Heart left ventricle (tissue), 16 donors: ENCODE results near the gene KLHL2. TPM values are rescaled to one million over a fixed set of nuclear protein-coding genes. Genes with fewer than 3 reads are reported as not detected.

Experiments
- ATAC-seq, 4 donors: fragments of 200-7000 bp; cut with Tn5 transposase; one replicate each; pipeline ENCODE4 v1.9.1; 2020 to 2022; ENCODE audit warnings: moderate library complexity in 4 of 4, mild to moderate bottlenecking in 3 of 4, moderate number of reproducible peaks in 1 of 4
- DNase-seq, 5 donors: peaks; one replicate each; pipeline ENCODE4 v3.0.0-alpha.2; 2020
- H3K27ac ChIP-seq, 12 donors: fragments of 200-600 bp; sonication (generic) in 4 of 12; one replicate each; pipeline versions ENCODE4 v1.5.0 to v1.8.0; 2016 to 2022; ENCODE audit warnings: mild to moderate bottlenecking in 2 of 12
- H3K27me3 ChIP-seq, 9 donors: fragments of 200-600 bp; sonication (generic) in 2 of 9; one replicate each; pipeline versions ENCODE4 v1.5.1 to v1.8.0; 2016 to 2022; ENCODE audit warnings: mild to moderate bottlenecking in 3 of 9
- H3K36me3 ChIP-seq, 9 donors: fragments of 200-600 bp; sonication (generic) in 2 of 9; one replicate each; pipeline versions ENCODE4 v1.5.0 to v1.8.0; 2018 to 2022; ENCODE audit warnings: mild to moderate bottlenecking in 2 of 9
- H3K4me1 ChIP-seq, 12 donors: fragments of 200-600 bp; sonication (generic) in 4 of 12; one replicate each; pipeline versions ENCODE4 v1.5.0 to v1.8.0; 2016 to 2022; ENCODE audit warnings: mild to moderate bottlenecking in 3 of 12
- H3K4me3 ChIP-seq, 12 donors: fragments of 200-600 bp; sonication (generic) in 4 of 12; one replicate each; pipeline versions ENCODE4 v1.5.0 to v1.8.0; 2017 to 2022; ENCODE audit warnings: mild to moderate bottlenecking in 9 of 12, moderate library complexity in 4 of 12
- H3K9me3 ChIP-seq, 12 donors: fragments of 200-600 bp; sonication (generic) in 4 of 12; one replicate each; pipeline versions ENCODE4 v1.5.0 to v1.8.0; 2016 to 2022; ENCODE audit warnings: mild to moderate bottlenecking in 1 of 12
- CTCF ChIP-seq, 12 donors: fragments of 200-600 bp; sonication (generic) in 4 of 12; IDR thresholded peaks; one replicate each; pipeline versions ENCODE4 v1.5.0 to v1.8.0; 2018 to 2022; ENCODE audit warnings: antibody characterized with exemption in 12 of 12, mild to moderate bottlenecking in 5 of 12
- POLR2A ChIP-seq, 2 donors: fragments of 450-650 bp; IDR thresholded peaks; one replicate each; pipeline ENCODE4 v1.6.1; 2017; ENCODE audit warnings: antibody characterized with exemption in 2 of 2, mild to moderate bottlenecking in 2 of 2, moderate library complexity in 2 of 2
- WGBS, 4 donors: extraction: QIAGEN DNeasy Blood & Tissue Kit in 2 of 4; methylation state at CpG; one replicate each; pipeline versions ENCODE4 v1.1.5 to v1.1.7; 2013 to 2018; 5-methylcytosine and 5-hydroxymethylcytosine counted together
- intact Hi-C, 10 donors: fragments of 100-400 bp; cut with DNase I; formaldehyde crosslinking; loops; one replicate each; pipeline versions ENCODE4 v1.11.1 to v1.14.2; 2022
- polyA plus RNA-seq, 2 donors: library from polyadenylated mRNA; stranded (reverse); fragments of 200-250 nt; gene quantifications; one replicate each; pipeline ENCODE4 v1.2.3, GENCODE V29; 2013
- total RNA-seq, 9 donors: library from RNA; depleted of rRNA in 2 of 9; stranded (reverse); fragments of >200 nt in 2 of 9; fragmentation: NEBNext Ultra II Directional in 3 of 9; extraction: Animal tissue kit (Norgen Biotek cat#: 25700) in 3 of 9; gene quantifications; one replicate each; pipeline versions ENCODE4 v1.1.0 to v1.2.4, GENCODE V29; 2016 to 2023
- donor health status: ischemic (EF 13 %, LVEDD 7.1; RV severe dilation, severe dysfunction).
- donor health status: healthy with polysubstance abuse.
- donor health status: DM: no; HTN: yes; CAD: no.
- donor health status: DM: no; HTN: no; CAD: no.
- donor health status: ischemic (EF 25% LVEDD 6.9; RV normal size, moderate dysfunction).
- donor health status: ischemic (EF 25% LVEDD 5.7; RV mildly dilated, moderate dysfunction).
- donor health status: healthy.
- donor health status: DM: yes; HTN: yes; CAD: no.
- donor health status: ischemic (EF 35%, LVEDD 5.7; RV mildly dilated, moderate dysfunction).
- donor health status: nonischemic (EF 11% LVEDD 7.7; RV severe dilation, severe dysfunction).
- donor health status: DM: yes; HTN: yes; CAD: no.
- donor health status: PGD.
- donor health status: ischemic (EF 29% LVEDD 5.4; RV normal size, mild dysfunction).
- donor health status: nonischemic (EF 23%, LVEDD 6.1; RV moderate dilation, normal function).

The KLHL2 gene
- total and polyA plus RNA-seq, 11 donors: 4.0 to 18.6 (median 10.8) TPM

- Histone ChIP-seq H3K36me3 (peaks cover 0 to 28% (median 13%) of the 10 kb centered on the region in 9 donors), H3K27me3 (no peaks in the 10 kb centered on the region), H3K4me1 (peaks cover 0 to 51% (median 0%) of the 10 kb centered on the region in 12 donors), H3K27ac (no peak overlapping the region), H3K4me3 (no peak overlapping the region), H3K9me3 (no peaks in the 10 kb centered on the region)
- no peak for ATAC-seq
- intact Hi-C loops: no loop called here
- TF ChIP-seq POLR2A (IDR thresholded peaks at IDR 0.05) (no peak), CTCF (IDR thresholded peaks at IDR 0.05) (no peak)
- WGBS, 4 donors: 97 to 99% (median 98%) methylated on average over 8 of the region's 8 CpGs
- no peak for DNase-seq
These were observed 90.3 kb downstream of the KLHL2 start for GRCh38 chr4:165297626-165298025.

- peak overlapping the region in 1 of 12 donors; percentile 29 for H3K27ac ChIP-seq
- WGBS, 4 donors: 82 to 95% (median 85%) methylated on average over 5 of the region's 5 CpGs
- no peaks in the 10 kb centered on the region for H3K9me3 ChIP-seq
- peaks cover 0 to 42% (median 0%) of the 10 kb centered on the region in 12 donors for H3K4me1 ChIP-seq
- ATAC-seq (peak in 3 of 4 donors; percentile 52 to 78 (median 62)), DNase-seq (no peak)
- no peaks in the 10 kb centered on the region for H3K27me3 ChIP-seq
- H3K4me3 ChIP-seq: no peak overlapping the region
- TF ChIP-seq CTCF (IDR thresholded peaks at IDR 0.05): no peak
- TF ChIP-seq POLR2A (IDR thresholded peaks at IDR 0.05): no peak
- H3K36me3 ChIP-seq: peaks cover 0 to 28% (median 13%) of the 10 kb centered on the region in 9 donors
- intact Hi-C loops: no loop called here
These were observed 92.2 kb downstream of the KLHL2 start for GRCh38 chr4:165299399-165300060.

GRCh38 chr4:165301833-165302232 is 94.5 kb downstream of the KLHL2 start:
- WGBS, 4 donors: 43 to 48% (median 44%) methylated on average over 1 of the region's 1 CpG
- peak overlapping the region in 2 of 12 donors; percentile 5 to 40 for H3K27ac ChIP-seq
- H3K9me3 ChIP-seq: no peaks in the 10 kb centered on the region
- DNase-seq: no peak
- H3K4me1 ChIP-seq: peaks cover 0 to 33% (median 0%) of the 10 kb centered on the region in 12 donors
- TF ChIP-seq POLR2A (IDR thresholded peaks at IDR 0.05) (no peak), CTCF (IDR thresholded peaks at IDR 0.05) (no peak)
- intact Hi-C loops: no loop called here
- ATAC-seq: peak in 1 of 4 donors; percentile 18
- peaks cover 0 to 36% (median 12%) of the 10 kb centered on the region in 9 donors for H3K36me3 ChIP-seq
- H3K27me3 ChIP-seq: no peaks in the 10 kb centered on the region
- peak overlapping the region in 7 of 12 donors; percentile 13 to 47 (median 33) for H3K4me3 ChIP-seq

GRCh38 chr4:165302658-165303057 is 95.3 kb downstream of the KLHL2 start:
- DNase-seq (no peak), ATAC-seq (no peak)
- Histone ChIP-seq H3K4me3 (no peak overlapping the region), H3K4me1 (peaks cover 0 to 34% (median 0%) of the 10 kb centered on the region in 12 donors), H3K27ac (no peak overlapping the region), H3K9me3 (no peaks in the 10 kb centered on the region), H3K27me3 (no peaks in the 10 kb centered on the region), H3K36me3 (peaks cover 0 to 28% (median 9%) of the 10 kb centered on the region in 9 donors)
- intact Hi-C loops: no loop called here
- TF ChIP-seq POLR2A (IDR thresholded peaks at IDR 0.05): no peak
- TF ChIP-seq CTCF (IDR thresholded peaks at IDR 0.05): no peak
- WGBS, 4 donors: 93 to 99% (median 96%) methylated on average over 1 of the region's 1 CpG
